Endodermal cell (in vitro differentiated cells): ENCODE results near the gene DNAJC1. TPM values are rescaled to one million over a fixed set of nuclear protein-coding genes. Genes with fewer than 3 reads are reported as not detected.

Source experiments
- DNase-seq: peaks from one replicate; pipeline ENCODE4 v3.0.0-alpha.2; 2017
- H3K27ac ChIP-seq: 2 replicates; pipeline ENCODE4 v1.5.1; 2013; ENCODE audit warnings: mild to moderate bottlenecking, low read depth, low read length, moderate library complexity
- H3K27me3 ChIP-seq: 2 replicates; pipeline ENCODE4 v1.6.1; 2013; ENCODE audit warnings: mild to moderate bottlenecking, low read length, moderate library complexity; ENCODE audit not compliant: insufficient read depth, control insufficient read depth, poor library complexity, severe bottlenecking
- H3K36me3 ChIP-seq: 2 replicates; pipeline ENCODE4 v1.7.0; 2013; ENCODE audit warnings: mild to moderate bottlenecking, low read length, moderate library complexity; ENCODE audit not compliant: control insufficient read depth, insufficient read depth
- H3K4me1 ChIP-seq: one replicate; pipeline ENCODE4 v1.7.0; 2013; ENCODE audit warnings: low read length; ENCODE audit not compliant: control insufficient read depth, insufficient read depth
- H3K4me3 ChIP-seq: 2 replicates; pipeline ENCODE4 v1.5.1; 2013; ENCODE audit warnings: mild to moderate bottlenecking, low read length, moderate library complexity
- H3K9ac ChIP-seq: 2 replicates; pipeline ENCODE4 v1.6.1; 2013; ENCODE audit warnings: mild to moderate bottlenecking, low read length, moderate library complexity; ENCODE audit not compliant: poor library complexity, severe bottlenecking; ENCODE audit errors: extremely low read depth
- H3K9me3 ChIP-seq: 2 replicates; pipeline ENCODE4 v1.6.1; 2013; ENCODE audit warnings: mild to moderate bottlenecking, low read length, moderate library complexity; ENCODE audit not compliant: control insufficient read depth
- H3K27ac Mint-ChIP-seq: 2 replicates; pipeline ENCODE4 v1.8.0; 2020; ENCODE audit warnings: mixed read lengths
- H3K27me3 Mint-ChIP-seq: 2 replicates; pipeline ENCODE4 v1.8.0; 2021; ENCODE audit warnings: mild to moderate bottlenecking, mixed read lengths; ENCODE audit not compliant: insufficient read depth
- H3K36me3 Mint-ChIP-seq: 2 replicates; pipeline ENCODE4 v1.8.0; 2020; ENCODE audit warnings: low read depth, mixed read lengths
- H3K4me1 Mint-ChIP-seq: 2 replicates; pipeline ENCODE4 v1.8.0; 2020; ENCODE audit warnings: mixed read lengths
- H3K4me3 Mint-ChIP-seq: 2 replicates; pipeline ENCODE4 v1.8.0; 2020; ENCODE audit warnings: mild to moderate bottlenecking, moderate library complexity, mixed read lengths
- H3K9me3 Mint-ChIP-seq: 2 replicates; pipeline ENCODE4 v1.8.0; 2020; ENCODE audit warnings: mild to moderate bottlenecking, mixed read lengths
- WGBS, 2 experiments: methylation state at CpG; one replicate each; pipeline versions ENCODE4 v1.1.5 to v1.1.7; 2013; ENCODE audit warnings: missing lambda C conversion rate in 2 of 2, mixed read lengths in 1 of 2; ENCODE audit not compliant: insufficient coverage in 1 of 2, insufficient read length in 1 of 2; 5-methylcytosine and 5-hydroxymethylcytosine counted together
- total RNA-seq, 2 donors: library from RNA; stranded (reverse); fragmentation: NEBNext Ultra II Directional in 1 of 2; extraction: Animal tissue kit (Norgen Biotek cat#: 25700) in 1 of 2; gene quantifications; 2 replicates in 1 of 2; 3 replicates in 1 of 2; pipeline ENCODE4 v1.2.1, GENCODE V29; 2021
- TF ChIP-seq, protein P1 (sequence below): fragments of 200-600 bp; sonication (generic); conservative IDR thresholded peaks from 2 replicates; pipeline ENCODE4 v1.5.0; 2021; ENCODE audit warnings: antibody characterized with exemption, mild to moderate bottlenecking

Gene DNAJC1
- total RNA-seq, 2 donors from 2014 or later = 23.5 to 30.4 TPM

DNA sequence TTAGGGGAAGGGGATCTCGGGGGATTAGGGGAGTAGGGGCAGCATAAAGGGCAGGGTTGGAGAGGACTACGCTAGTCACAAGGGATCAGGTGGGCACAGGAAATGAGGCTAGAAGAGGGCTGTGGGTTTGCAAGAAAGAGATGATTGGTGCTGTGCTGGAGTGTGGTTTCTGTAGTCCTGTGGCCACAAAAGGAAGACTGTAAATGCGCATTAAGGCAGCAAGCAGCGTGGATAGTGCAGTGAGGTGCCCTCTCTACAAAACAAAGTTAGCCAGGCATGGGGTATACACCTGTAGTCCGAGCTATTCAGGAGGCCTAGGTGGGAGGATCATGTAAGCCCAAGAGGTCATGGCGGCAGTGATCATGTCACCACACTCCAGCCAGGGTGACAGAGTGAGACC is 257.4 kb downstream of the DNAJC1 start:
- WGBS, 2 experiments = 94 to 100% methylated on average over 4 to 6 of the region's 6 CpGs
- TF ChIP-seq, protein P1, sequence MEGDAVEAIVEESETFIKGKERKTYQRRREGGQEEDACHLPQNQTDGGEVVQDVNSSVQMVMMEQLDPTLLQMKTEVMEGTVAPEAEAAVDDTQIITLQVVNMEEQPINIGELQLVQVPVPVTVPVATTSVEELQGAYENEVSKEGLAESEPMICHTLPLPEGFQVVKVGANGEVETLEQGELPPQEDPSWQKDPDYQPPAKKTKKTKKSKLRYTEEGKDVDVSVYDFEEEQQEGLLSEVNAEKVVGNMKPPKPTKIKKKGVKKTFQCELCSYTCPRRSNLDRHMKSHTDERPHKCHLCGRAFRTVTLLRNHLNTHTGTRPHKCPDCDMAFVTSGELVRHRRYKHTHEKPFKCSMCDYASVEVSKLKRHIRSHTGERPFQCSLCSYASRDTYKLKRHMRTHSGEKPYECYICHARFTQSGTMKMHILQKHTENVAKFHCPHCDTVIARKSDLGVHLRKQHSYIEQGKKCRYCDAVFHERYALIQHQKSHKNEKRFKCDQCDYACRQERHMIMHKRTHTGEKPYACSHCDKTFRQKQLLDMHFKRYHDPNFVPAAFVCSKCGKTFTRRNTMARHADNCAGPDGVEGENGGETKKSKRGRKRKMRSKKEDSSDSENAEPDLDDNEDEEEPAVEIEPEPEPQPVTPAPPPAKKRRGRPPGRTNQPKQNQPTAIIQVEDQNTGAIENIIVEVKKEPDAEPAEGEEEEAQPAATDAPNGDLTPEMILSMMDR = no peak

DNA sequence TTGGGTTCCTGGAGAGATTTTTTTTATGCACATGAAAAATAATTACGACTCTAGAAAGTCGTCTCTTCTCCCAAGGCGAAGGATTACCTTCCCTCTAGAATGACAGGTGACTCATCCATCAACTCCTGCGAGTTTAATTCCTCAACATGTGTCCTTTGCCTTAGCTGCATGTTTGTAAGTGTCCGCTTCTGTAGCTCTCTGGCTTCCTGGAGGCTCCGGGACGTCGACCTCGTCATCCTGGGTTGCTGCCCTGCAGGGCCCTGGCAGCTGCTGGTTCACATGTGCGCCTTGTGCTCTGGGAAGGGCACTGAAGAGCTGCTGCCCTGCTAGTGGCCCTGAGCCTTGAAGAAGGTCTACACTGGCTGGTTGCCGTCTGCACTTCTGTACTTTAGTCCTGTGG is 259.3 kb downstream of the DNAJC1 start:
- peaks cover 76% of the 10 kb centered on the region for H3K36me3 ChIP-seq
- DNase-seq = no peak
- no peak overlapping the region for H3K9ac ChIP-seq
- H3K4me1 ChIP-seq = peaks cover 3% of the 10 kb centered on the region
- Mint-ChIP-seq H3K4me1 (peaks cover 19% of the 10 kb centered on the region), H3K27me3 (peaks cover 6% of the 10 kb centered on the region), H3K4me3 (no peak overlapping the region), H3K9me3 (no peaks in the 10 kb centered on the region), H3K36me3 (peaks cover 53% of the 10 kb centered on the region), H3K27ac (no peak overlapping the region)
- no peaks in the 10 kb centered on the region for H3K9me3 ChIP-seq
- no peak overlapping the region for H3K4me3 ChIP-seq
- no peaks in the 10 kb centered on the region for H3K27me3 ChIP-seq
- TF ChIP-seq, protein P1 = no peak
- H3K27ac ChIP-seq = no peak overlapping the region
- WGBS, 2 experiments = 86 to 95% methylated on average over 8 to 11 of the region's 11 CpGs

More for the DNA sequence above, 257.4 kb downstream of the DNAJC1 start:
- Mint-ChIP-seq H3K4me3 (no peak overlapping the region), H3K27ac (no peak overlapping the region), H3K4me1 (peaks cover 37% of the 10 kb centered on the region), H3K9me3 (no peaks in the 10 kb centered on the region), H3K27me3 (peaks cover 18% of the 10 kb centered on the region), H3K36me3 (peaks cover 43% of the 10 kb centered on the region)
- no peaks in the 10 kb centered on the region for H3K9me3 ChIP-seq
- no peak overlapping the region for H3K9ac ChIP-seq
- peaks cover 5% of the 10 kb centered on the region for H3K4me1 ChIP-seq
- H3K4me3 ChIP-seq = no peak overlapping the region
- H3K27me3 ChIP-seq = no peaks in the 10 kb centered on the region
- H3K27ac ChIP-seq = no peak overlapping the region
- H3K36me3 ChIP-seq = peaks cover 57% of the 10 kb centered on the region
- no peak for DNase-seq

DNA sequence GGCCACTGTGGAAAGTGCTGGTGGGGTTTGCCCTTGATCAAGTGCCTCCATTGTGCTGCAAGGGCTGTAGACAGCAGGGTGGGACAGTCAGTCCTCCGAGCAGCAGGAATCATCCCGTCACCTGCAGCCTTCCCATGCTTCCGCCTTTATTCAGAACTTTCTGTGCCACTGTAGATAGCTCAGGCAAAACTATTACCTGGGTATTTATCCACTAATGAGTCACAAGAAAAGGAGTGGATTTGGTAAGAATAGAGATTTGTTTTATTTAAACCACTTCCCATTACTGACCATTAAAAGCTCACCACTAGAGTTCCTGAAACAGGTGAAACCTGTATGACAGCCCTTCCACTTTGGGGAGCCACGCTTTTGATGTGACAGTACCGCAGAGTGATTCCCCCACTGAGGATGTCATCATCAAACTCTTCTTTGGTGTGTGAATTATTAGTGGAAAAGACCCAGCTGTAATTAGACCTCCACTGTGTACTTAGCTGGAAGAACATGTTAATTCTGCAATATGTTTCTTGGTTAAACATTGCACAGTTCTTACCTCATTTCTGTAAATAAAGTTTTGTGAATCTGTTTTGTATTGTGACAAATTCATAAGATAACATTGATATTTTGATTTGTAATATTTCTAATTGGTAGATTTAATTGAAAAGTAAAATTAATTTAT is 260.7 kb downstream of the DNAJC1 start:
- Mint-ChIP-seq H3K36me3 (peaks cover 59% of the 10 kb centered on the region), H3K9me3 (no peaks in the 10 kb centered on the region), H3K4me1 (peaks cover 14% of the 10 kb centered on the region), H3K27ac (peak overlapping the region; percentile 19), H3K4me3 (no peak overlapping the region), H3K27me3 (no peaks in the 10 kb centered on the region)
- Histone ChIP-seq H3K4me1 (peaks cover 3% of the 10 kb centered on the region), H3K4me3 (no peak overlapping the region), H3K9ac (no peak overlapping the region), H3K27me3 (no peaks in the 10 kb centered on the region), H3K27ac (no peak overlapping the region), H3K9me3 (no peaks in the 10 kb centered on the region), H3K36me3 (peaks cover 77% of the 10 kb centered on the region)
- 89 to 95% methylated on average over 3 to 5 of the region's 5 CpGs for WGBS, 2 experiments
- no peak for DNase-seq
- TF ChIP-seq, protein P1 = no peak
